Measurements from ENCODE around the gene CCDC186. TPM values are rescaled to one million over a fixed set of nuclear protein-coding genes. Genes with fewer than 3 reads are reported as not detected.

CCDC186 gene
- total RNA-seq, 2 donors from 2014 or later: 22.6 to 40.4 TPM

GRCh38 chr10:114081911-114082583 is 92.0 kb downstream of the CCDC186 start:
- Histone ChIP-seq H3K9me3 (no peaks in the 10 kb centered on the region), H3K4me3 (no peak overlapping the region), H3K27me3 (replicated peaks; ENCODE audit: insufficient read depth) (no peaks in the 10 kb centered on the region), H3K4me1 (replicated peaks) (no peaks in the 10 kb centered on the region), H3K27ac (no peak overlapping the region), H3K36me3 (no peaks in the 10 kb centered on the region)
- no peak for DNase-seq (ENCODE audit: low spot score)
- 56% methylated on average over 8 of the region's 8 CpGs for WGBS
- TF ChIP-seq POLR2A (IDR thresholded peaks at IDR 0.05) (no peak), CTCF (IDR thresholded peaks at IDR 0.05) (no peak), POLR2AphosphoS5 (IDR thresholded peaks at IDR 0.05) (no peak)
- intact Hi-C loops (cut with DNase I): no loop called here

DNA sequence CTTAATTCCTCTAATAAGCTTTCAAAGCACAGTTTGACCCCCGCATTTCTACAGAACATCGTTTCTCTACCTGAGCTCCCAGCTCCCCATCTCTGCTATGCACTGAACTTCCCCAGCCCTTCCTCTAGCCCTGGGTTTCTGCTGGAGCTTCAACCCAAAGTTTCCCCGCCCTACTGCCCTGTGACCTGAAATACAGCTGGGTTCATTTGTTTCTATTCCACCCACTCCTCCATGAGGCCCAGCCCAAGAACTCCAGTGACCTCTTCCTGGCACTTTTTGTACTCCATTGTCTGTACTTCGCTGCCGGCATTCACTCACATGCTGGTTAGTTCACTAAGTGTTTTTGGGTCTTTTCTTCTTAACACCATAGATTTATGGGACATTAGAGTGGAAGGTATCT is 94.6 kb downstream of the CCDC186 start:
- no peaks in the 10 kb centered on the region for H3K27me3 ChIP-seq (replicated peaks; ENCODE audit: insufficient read depth)
- H3K27ac ChIP-seq: no peak overlapping the region
- H3K36me3 ChIP-seq: no peaks in the 10 kb centered on the region
- H3K9me3 ChIP-seq: no peaks in the 10 kb centered on the region
- intact Hi-C loops (cut with DNase I): no loop called here
- no peak for DNase-seq (ENCODE audit: low spot score)
- H3K4me3 ChIP-seq: no peak overlapping the region
- TF ChIP-seq CTCF (IDR thresholded peaks at IDR 0.05) (no peak), POLR2A (IDR thresholded peaks at IDR 0.05) (no peak), POLR2AphosphoS5 (IDR thresholded peaks at IDR 0.05) (no peak)
- WGBS: 88% methylated on average over 5 of the region's 5 CpGs
- no peaks in the 10 kb centered on the region for H3K4me1 ChIP-seq (replicated peaks)

- intact Hi-C loops (cut with DNase I): no loop called here
- DNase-seq (ENCODE audit: low spot score): no peak
- Histone ChIP-seq H3K9me3 (no peaks in the 10 kb centered on the region), H3K4me3 (no peak overlapping the region), H3K36me3 (no peaks in the 10 kb centered on the region), H3K27me3 (replicated peaks; ENCODE audit: insufficient read depth) (no peaks in the 10 kb centered on the region), H3K27ac (no peak overlapping the region), H3K4me1 (replicated peaks) (no peaks in the 10 kb centered on the region)
- TF ChIP-seq POLR2A (IDR thresholded peaks at IDR 0.05) (no peak), CTCF (IDR thresholded peaks at IDR 0.05) (no peak), POLR2AphosphoS5 (IDR thresholded peaks at IDR 0.05) (no peak)
- WGBS: 58% methylated on average over 6 of the region's 6 CpGs
Observed at GRCh38 chr10:114078346-114078745, 95.7 kb downstream of the CCDC186 start.

- H3K27me3 ChIP-seq (replicated peaks; ENCODE audit: insufficient read depth): no peaks in the 10 kb centered on the region
- DNase-seq (ENCODE audit: low spot score): no peak
- TF ChIP-seq POLR2AphosphoS5 (IDR thresholded peaks at IDR 0.05) (no peak), CTCF (IDR thresholded peaks at IDR 0.05) (no peak), POLR2A (IDR thresholded peaks at IDR 0.05) (no peak)
- H3K27ac ChIP-seq: no peak overlapping the region
- no peaks in the 10 kb centered on the region for H3K9me3 ChIP-seq
- no peak overlapping the region for H3K4me3 ChIP-seq
- no peaks in the 10 kb centered on the region for H3K4me1 ChIP-seq (replicated peaks)
- H3K36me3 ChIP-seq: no peaks in the 10 kb centered on the region
- intact Hi-C loops (cut with DNase I): no loop called here
- WGBS: 87% methylated on average over 9 of the region's 9 CpGs
Observed at GRCh38 chr10:114077815-114078219, 96.2 kb downstream of the CCDC186 start.

- Histone ChIP-seq H3K27me3 (replicated peaks; ENCODE audit: insufficient read depth) (no peaks in the 10 kb centered on the region), H3K27ac (no peak overlapping the region), H3K36me3 (no peaks in the 10 kb centered on the region), H3K4me1 (replicated peaks) (no peaks in the 10 kb centered on the region), H3K9me3 (no peaks in the 10 kb centered on the region), H3K4me3 (no peak overlapping the region)
- DNase-seq (ENCODE audit: low spot score): no peak
- TF ChIP-seq CTCF (IDR thresholded peaks at IDR 0.05): no peak
- TF ChIP-seq POLR2AphosphoS5 (IDR thresholded peaks at IDR 0.05): no peak
- WGBS: 64% methylated on average over 1 of the region's 1 CpG
- intact Hi-C loops (cut with DNase I): no loop called here
Observed at GRCh38 chr10:114077347-114077746, 96.7 kb downstream of the CCDC186 start.
